C4-2B (cell line): ENCODE measurements around the gene ARPC1B.

Experiments used
- CTCF ChIP-seq: fragments of 450-650 bp; conservative IDR thresholded peaks from 2 replicates; pipeline ENCODE4 v1.5.1; 2017; ENCODE audit warnings: mild to moderate bottlenecking
- ZFX ChIP-seq: fragments of 450-650 bp; IDR thresholded peaks from 2 replicates; pipeline ENCODE4 v1.6.1; 2017

GRCh38 chr7:99339595-99339994 lies 34.9 kb upstream of the ARPC1B start:
- TF ChIP-seq CTCF: no peak
- no peak for TF ChIP-seq ZFX
